HG03097 (cell line): ENCODE measurements around the gene MLF1.

Experiments
- ATAC-seq: cut with Tn5 transposase; IDR thresholded peaks from one replicate; pipeline ENCODE4 v1.9.1; 2021; ENCODE audit not compliant: unreplicated experiment, low FRiP score

MLF1 gene

GRCh38 chr3:158573714-158574113 lies 2.7 kb downstream of the MLF1 start:
- ATAC-seq = no peak

- no peak for ATAC-seq
Measured at GRCh38 chr3:158574646-158575045, 3.7 kb downstream of the MLF1 start.

- no peak for ATAC-seq
Measured at GRCh38 chr3:158590223-158590622, 19.2 kb downstream of the MLF1 start.

- ATAC-seq = no peak
Measured at GRCh38 chr3:158600787-158601186, 29.8 kb downstream of the MLF1 start.

GRCh38 chr3:158602227-158602626 lies 31.2 kb downstream of the MLF1 start:
- no peak for ATAC-seq

GRCh38 chr3:158617982-158618875 lies 47.2 kb downstream of the MLF1 start:
- ATAC-seq = no peak

- ATAC-seq = no peak
Measured at GRCh38 chr3:158625881-158626280, 54.9 kb downstream of the MLF1 start.

- ATAC-seq = no peak
Measured at GRCh38 chr3:158631981-158632380, 61.0 kb downstream of the MLF1 start.

GRCh38 chr3:158640646-158641045 lies 69.7 kb downstream of the MLF1 start:
- ATAC-seq = no peak

GRCh38 chr3:158642005-158642404 lies 71.0 kb downstream of the MLF1 start:
- no peak for ATAC-seq

- ATAC-seq = no peak
Measured at GRCh38 chr3:158642474-158643210, 71.6 kb downstream of the MLF1 start.

GRCh38 chr3:158644345-158644908 lies 73.4 kb downstream of the MLF1 start, which contains the start of gene GFM1:
GFM1 (plus strand) TSS chr3:158644527; CDS start chr3:158644635, 108 bp downstream.
- ATAC-seq = peak; percentile 99

- ATAC-seq = no peak
Measured at GRCh38 chr3:158649791-158650190, 78.8 kb downstream of the MLF1 start.

GRCh38 chr3:158651192-158651591 lies 80.2 kb downstream of the MLF1 start:
- no peak for ATAC-seq

- ATAC-seq = no peak
Measured at GRCh38 chr3:158652463-158652862, 81.5 kb downstream of the MLF1 start.
